HEK293 (cell line): ENCODE results near the gene LZTR1.
A peak's percentile ranks its signal among the peaks of the same experiment; 100 is the strongest.

Experiments
- CTCF ChIA-PET: fragments of 350-600 bp; formaldehyde crosslinking; extraction: SDS; loops from one replicate; lab custom pipeline; 2021; ENCODE audit warnings: antibody characterized with exemption; lab: Yijun Ruan, JAX
- POLR2A ChIA-PET: fragments of 300-600 bp; formaldehyde crosslinking; extraction: SDS; loops from one replicate; lab custom pipeline; 2020; ENCODE audit warnings: antibody characterized with exemption, inconsistent platforms; lab: Yijun Ruan, JAX
- H3K27ac ChIP-seq: fragments of 200-500 bp; sonication (Bioruptor generic); 2 replicates; pipeline ENCODE4 v1.5.1; 2014; ENCODE audit warnings: low read depth, low read length, control low read depth, inconsistent platforms; ENCODE audit errors: extremely low read depth
- H3K36me3 ChIP-seq, 2 experiments: fragments of 200-500 bp in 1 of 2; sonication (Bioruptor generic) in 1 of 2; 1 replicate in 1 of 2; 2 replicates in 1 of 2; pipeline ENCODE4 v1.5.1; 2014 to 2017; ENCODE audit warnings: inconsistent platforms in 2 of 2, low read length in 2 of 2; ENCODE audit not compliant: control insufficient read depth in 2 of 2, insufficient read depth in 1 of 2
- H3K4me1 ChIP-seq: fragments of 200-500 bp; sonication (Bioruptor generic); 2 replicates; pipeline ENCODE4 v1.5.1; 2014; ENCODE audit warnings: mild to moderate bottlenecking, low read length, inconsistent platforms; ENCODE audit not compliant: control insufficient read depth, insufficient read depth
- H3K4me3 ChIP-seq: 2 replicates; pipeline ENCODE4 v1.5.1; 2011; ENCODE audit warnings: low read depth, mild to moderate bottlenecking, control low read depth, low read length, moderate library complexity
- H3K9me3 ChIP-seq: fragments of 200-500 bp; sonication (Bioruptor generic); 2 replicates; pipeline ENCODE4 v1.5.1; 2014; ENCODE audit warnings: low read depth, low read length, inconsistent platforms; ENCODE audit not compliant: control insufficient read depth, insufficient read depth
- OSR2 ChIP-seq: fragments of 450-650 bp; formaldehyde crosslinking; IDR thresholded peaks from 2 replicates; pipeline ENCODE4 v1.5.1; 2016; ENCODE audit warnings: missing biosample characterization, missing genetic modification characterization
- ZBTB21 ChIP-seq: fragments of 450-650 bp; formaldehyde crosslinking; IDR thresholded peaks from 2 replicates; pipeline ENCODE4 v1.5.1; 2017; ENCODE audit warnings: missing biosample characterization, missing genetic modification characterization
- ZNF132 ChIP-seq: fragments of 450-650 bp; formaldehyde crosslinking; IDR thresholded peaks from 2 replicates; pipeline ENCODE4 v1.5.1; 2017; ENCODE audit warnings: missing biosample characterization, missing genetic modification characterization, borderline replicate concordance
- ZNF155 ChIP-seq: fragments of 450-650 bp; formaldehyde crosslinking; IDR thresholded peaks from 2 replicates; pipeline ENCODE4 v1.5.1; 2016; ENCODE audit warnings: missing biosample characterization, missing genetic modification characterization
- ZNF324 ChIP-seq: fragments of 450-650 bp; formaldehyde crosslinking; IDR thresholded peaks from 2 replicates; pipeline ENCODE4 v1.5.1; 2016; ENCODE audit warnings: missing biosample characterization, missing genetic modification characterization
- ZNF391 ChIP-seq: fragments of 450-650 bp; formaldehyde crosslinking; IDR thresholded peaks from 2 replicates; pipeline ENCODE4 v1.5.1; 2016; ENCODE audit warnings: low read depth, missing biosample characterization, missing genetic modification characterization, borderline replicate concordance
- ZNF473 ChIP-seq: fragments of 450-650 bp; formaldehyde crosslinking; IDR thresholded peaks from 2 replicates; pipeline ENCODE4 v1.5.1; 2017; ENCODE audit warnings: missing biosample characterization, missing genetic modification characterization
- ZNF510 ChIP-seq: fragments of 450-650 bp; formaldehyde crosslinking; IDR thresholded peaks from 2 replicates; pipeline ENCODE4 v1.5.1; 2018; ENCODE audit warnings: mild to moderate bottlenecking, missing genetic modification characterization, missing biosample characterization; ENCODE audit not compliant: insufficient replicate concordance
- ZNF561 ChIP-seq: fragments of 450-650 bp; IDR thresholded peaks from 2 replicates; pipeline ENCODE4 v1.5.1; 2018; ENCODE audit warnings: missing biosample characterization, missing genetic modification characterization, borderline replicate concordance
- ZNF596 ChIP-seq: fragments of 450-650 bp; IDR thresholded peaks from 2 replicates; pipeline ENCODE4 v1.5.0; 2018; ENCODE audit warnings: missing biosample characterization, mild to moderate bottlenecking, missing genetic modification characterization, moderate library complexity
- ZNF707 ChIP-seq: fragments of 450-650 bp; formaldehyde crosslinking; IDR thresholded peaks from 2 replicates; pipeline ENCODE4 v1.5.1; 2016; ENCODE audit warnings: missing biosample characterization, missing genetic modification characterization
- ZSCAN23 ChIP-seq: fragments of 450-650 bp; formaldehyde crosslinking; IDR thresholded peaks from 2 replicates; pipeline ENCODE4 v1.5.1; 2016; ENCODE audit warnings: missing biosample characterization, missing genetic modification characterization
- TF ChIP-seq, protein P1 (sequence below): fragments of 450-650 bp; formaldehyde crosslinking; IDR thresholded peaks from 2 replicates; pipeline ENCODE4 v1.5.1; 2016; ENCODE audit warnings: missing biosample characterization, missing genetic modification characterization
- TF ChIP-seq, protein P2 (sequence below): fragments of 450-650 bp; formaldehyde crosslinking; IDR thresholded peaks from 2 replicates; pipeline ENCODE4 v1.5.1; 2016; ENCODE audit warnings: missing biosample characterization, missing genetic modification characterization
- TF ChIP-seq, protein P3 (sequence below): fragments of 450-650 bp; formaldehyde crosslinking; IDR thresholded peaks from 2 replicates; pipeline ENCODE4 v1.5.1; 2016; ENCODE audit warnings: missing biosample characterization, missing genetic modification characterization
- TF ChIP-seq, protein P4 (sequence below): fragments of 450-650 bp; formaldehyde crosslinking; IDR thresholded peaks from 2 replicates; pipeline ENCODE4 v1.5.1; 2016; ENCODE audit warnings: missing biosample characterization, missing genetic modification characterization
- TF ChIP-seq, protein P5 (sequence below): fragments of 450-650 bp; formaldehyde crosslinking; IDR thresholded peaks from 2 replicates; pipeline ENCODE4 v1.5.1; 2016; ENCODE audit warnings: missing biosample characterization, missing genetic modification characterization, low read depth
- TF ChIP-seq, protein P6 (sequence below): fragments of 450-650 bp; formaldehyde crosslinking; IDR thresholded peaks from 2 replicates; pipeline ENCODE4 v1.5.1; 2017; ENCODE audit warnings: missing biosample characterization, missing genetic modification characterization

LZTR1 gene

DNA sequence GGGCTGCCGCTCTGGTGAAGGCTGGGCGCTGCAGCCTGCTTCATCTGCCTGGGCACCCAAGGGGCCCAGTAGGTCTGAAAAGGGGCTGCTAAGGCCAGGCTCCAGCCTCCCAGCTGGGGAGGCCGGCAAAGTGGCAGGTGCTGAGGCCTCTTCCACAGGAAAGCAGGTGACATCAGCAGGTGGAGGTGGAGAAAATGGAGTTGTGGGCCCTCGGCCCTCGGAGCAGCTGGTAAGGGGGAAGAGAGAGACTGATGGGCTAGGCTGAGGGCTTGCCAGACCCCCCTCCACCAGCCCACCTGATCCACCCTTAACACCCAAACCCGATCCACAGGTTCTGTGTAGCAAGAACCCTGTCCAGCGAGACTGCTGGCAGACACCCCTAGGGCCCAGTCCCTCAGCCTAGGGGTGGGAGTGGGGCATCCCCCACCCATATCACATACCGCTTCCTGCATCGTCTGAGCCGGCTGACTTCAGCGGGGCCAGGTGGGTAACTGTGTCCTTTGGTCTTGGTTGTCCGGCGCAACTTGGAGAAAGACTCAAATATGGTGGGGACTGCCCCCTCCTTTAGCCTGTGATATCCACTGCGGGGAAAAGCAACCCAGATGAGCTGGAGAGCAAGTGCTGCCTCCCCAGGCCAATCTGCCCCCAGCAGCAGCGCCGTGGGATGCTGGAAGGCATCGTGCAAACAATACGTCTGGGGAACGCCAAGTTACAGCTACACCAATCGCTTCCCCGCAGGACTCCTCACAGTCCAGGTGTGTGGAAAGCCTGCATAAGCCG is 18.3 kb downstream of the LZTR1 start:
- CTCF ChIA-PET = interaction anchor here (0.5 to 1.2 kb wide), 5 partner anchors 31 to 216 kb away, joined by 3 to 5 read pairs (median 3); no protein-coding TSS in a partner anchor
- Histone ChIP-seq H3K36me3 (peaks cover 0 to 53% of the 10 kb centered on the region in 2 experiments; a peak in 1 of 3 replicates), H3K27ac (peak overlapping the region; percentile 65; the same call in 1 of the 2 replicates), H3K4me3 (peak overlapping the region; percentile 83), H3K9me3 (no peaks in the 10 kb centered on the region), H3K4me1 (no peaks in the 10 kb centered on the region)
- POLR2A ChIA-PET = interaction anchor here (1.1 to 5.9 kb wide), 5 partner anchors 10 to 81 kb away, joined by 3 to 80 read pairs (median 5); partner anchors contain the start of genes LZTR1 and P2RX6
- TF ChIP-seq, protein P1, sequence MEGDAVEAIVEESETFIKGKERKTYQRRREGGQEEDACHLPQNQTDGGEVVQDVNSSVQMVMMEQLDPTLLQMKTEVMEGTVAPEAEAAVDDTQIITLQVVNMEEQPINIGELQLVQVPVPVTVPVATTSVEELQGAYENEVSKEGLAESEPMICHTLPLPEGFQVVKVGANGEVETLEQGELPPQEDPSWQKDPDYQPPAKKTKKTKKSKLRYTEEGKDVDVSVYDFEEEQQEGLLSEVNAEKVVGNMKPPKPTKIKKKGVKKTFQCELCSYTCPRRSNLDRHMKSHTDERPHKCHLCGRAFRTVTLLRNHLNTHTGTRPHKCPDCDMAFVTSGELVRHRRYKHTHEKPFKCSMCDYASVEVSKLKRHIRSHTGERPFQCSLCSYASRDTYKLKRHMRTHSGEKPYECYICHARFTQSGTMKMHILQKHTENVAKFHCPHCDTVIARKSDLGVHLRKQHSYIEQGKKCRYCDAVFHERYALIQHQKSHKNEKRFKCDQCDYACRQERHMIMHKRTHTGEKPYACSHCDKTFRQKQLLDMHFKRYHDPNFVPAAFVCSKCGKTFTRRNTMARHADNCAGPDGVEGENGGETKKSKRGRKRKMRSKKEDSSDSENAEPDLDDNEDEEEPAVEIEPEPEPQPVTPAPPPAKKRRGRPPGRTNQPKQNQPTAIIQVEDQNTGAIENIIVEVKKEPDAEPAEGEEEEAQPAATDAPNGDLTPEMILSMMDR (tag by site-specific recombination) = peak; percentile 20; the same call in 1 of the 2 replicates
- no peak for TF ChIP-seq ZNF596
- no peak for TF ChIP-seq ZNF707 (tag by site-specific recombination)

DNA sequence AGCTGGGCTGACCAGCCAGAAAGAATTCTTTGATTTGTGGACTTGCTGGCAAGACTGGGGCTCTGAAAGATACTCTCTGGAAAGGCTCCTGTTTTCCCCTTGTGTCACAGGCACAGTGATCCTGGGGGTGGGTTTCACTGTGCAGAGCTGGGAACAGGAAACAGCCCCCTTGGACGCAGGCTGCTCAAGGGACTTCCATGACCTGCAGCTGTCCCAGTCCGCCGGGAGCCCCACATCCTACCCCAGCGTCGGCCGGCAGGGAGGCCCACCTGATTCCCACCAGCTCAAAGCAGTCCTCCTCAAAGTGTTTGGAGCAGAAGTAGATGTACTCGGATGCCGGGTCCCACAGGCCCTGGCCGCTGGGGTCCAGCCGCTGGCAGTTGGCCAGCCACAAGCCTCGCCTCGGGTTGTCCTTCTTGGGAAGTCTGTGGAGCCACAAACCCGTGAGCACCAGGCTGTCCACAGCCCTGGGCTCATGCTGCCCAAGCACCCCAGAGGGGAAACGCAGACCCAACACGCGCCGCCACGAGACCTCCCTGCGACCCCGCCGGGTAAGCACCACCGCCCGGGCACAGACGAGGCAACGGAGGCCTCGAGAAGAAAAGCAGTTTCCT is 19.0 kb downstream of the LZTR1 start:
- ChIA-PET CTCF (interaction anchor here (0.5 to 1.2 kb wide), 4 partner anchors 31 to 197 kb away, joined by 3 to 5 read pairs (median 3); no protein-coding TSS in a partner anchor), POLR2A (interaction anchor here (1.1 to 5.9 kb wide), 3 partner anchors 14 to 81 kb away, joined by 3 to 80 read pairs (median 4); partner anchors contain the start of genes LZTR1 and P2RX6)
- no peaks in the 10 kb centered on the region for H3K9me3 ChIP-seq
- peak overlapping the region; percentile 83 for H3K4me3 ChIP-seq
- peak overlapping the region; percentile 65 for H3K27ac ChIP-seq
- no peaks in the 10 kb centered on the region for H3K4me1 ChIP-seq
- H3K36me3 ChIP-seq = peaks cover 0 to 47% of the 10 kb centered on the region in 2 experiments; a peak in 1 of 3 replicates
- TF ChIP-seq ZNF510 (tag by site-specific recombination) (no peak), ZBTB21 (tag by site-specific recombination) (no peak), OSR2 (tag by site-specific recombination) (no peak), ZNF324 (tag by site-specific recombination) (peak; percentile 7; the same call in 1 of the 2 replicates), ZNF391 (no peak), ZNF132 (tag by site-specific recombination) (no peak), ZNF561 (tag by site-specific recombination) (no peak), ZNF473 (tag by site-specific recombination) (no peak), ZSCAN23 (tag by site-specific recombination) (no peak), ZNF155 (no peak)
- TF ChIP-seq, protein P2, sequence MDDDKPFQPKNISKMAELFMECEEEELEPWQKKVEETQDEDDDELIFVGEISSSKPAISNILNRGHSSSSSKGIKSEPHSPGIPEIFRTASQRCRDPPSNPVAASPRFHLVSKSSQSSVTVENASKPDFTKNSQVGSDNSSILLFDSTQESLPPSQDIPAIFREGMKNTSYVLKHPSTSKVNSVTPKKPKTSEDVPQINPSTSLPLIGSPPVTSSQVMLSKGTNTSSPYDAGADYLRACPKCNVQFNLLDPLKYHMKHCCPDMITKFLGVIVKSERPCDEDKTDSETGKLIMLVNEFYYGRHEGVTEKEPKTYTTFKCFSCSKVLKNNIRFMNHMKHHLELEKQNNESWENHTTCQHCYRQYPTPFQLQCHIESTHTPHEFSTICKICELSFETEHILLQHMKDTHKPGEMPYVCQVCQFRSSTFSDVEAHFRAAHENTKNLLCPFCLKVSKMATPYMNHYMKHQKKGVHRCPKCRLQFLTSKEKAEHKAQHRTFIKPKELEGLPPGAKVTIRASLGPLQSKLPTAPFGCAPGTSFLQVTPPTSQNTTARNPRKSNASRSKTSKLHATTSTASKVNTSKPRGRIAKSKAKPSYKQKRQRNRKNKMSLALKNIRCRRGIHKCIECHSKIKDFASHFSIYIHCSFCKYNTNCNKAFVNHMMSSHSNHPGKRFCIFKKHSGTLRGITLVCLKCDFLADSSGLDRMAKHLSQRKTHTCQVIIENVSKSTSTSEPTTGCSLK (tag by site-specific recombination) = no peak
- TF ChIP-seq, protein P3, sequence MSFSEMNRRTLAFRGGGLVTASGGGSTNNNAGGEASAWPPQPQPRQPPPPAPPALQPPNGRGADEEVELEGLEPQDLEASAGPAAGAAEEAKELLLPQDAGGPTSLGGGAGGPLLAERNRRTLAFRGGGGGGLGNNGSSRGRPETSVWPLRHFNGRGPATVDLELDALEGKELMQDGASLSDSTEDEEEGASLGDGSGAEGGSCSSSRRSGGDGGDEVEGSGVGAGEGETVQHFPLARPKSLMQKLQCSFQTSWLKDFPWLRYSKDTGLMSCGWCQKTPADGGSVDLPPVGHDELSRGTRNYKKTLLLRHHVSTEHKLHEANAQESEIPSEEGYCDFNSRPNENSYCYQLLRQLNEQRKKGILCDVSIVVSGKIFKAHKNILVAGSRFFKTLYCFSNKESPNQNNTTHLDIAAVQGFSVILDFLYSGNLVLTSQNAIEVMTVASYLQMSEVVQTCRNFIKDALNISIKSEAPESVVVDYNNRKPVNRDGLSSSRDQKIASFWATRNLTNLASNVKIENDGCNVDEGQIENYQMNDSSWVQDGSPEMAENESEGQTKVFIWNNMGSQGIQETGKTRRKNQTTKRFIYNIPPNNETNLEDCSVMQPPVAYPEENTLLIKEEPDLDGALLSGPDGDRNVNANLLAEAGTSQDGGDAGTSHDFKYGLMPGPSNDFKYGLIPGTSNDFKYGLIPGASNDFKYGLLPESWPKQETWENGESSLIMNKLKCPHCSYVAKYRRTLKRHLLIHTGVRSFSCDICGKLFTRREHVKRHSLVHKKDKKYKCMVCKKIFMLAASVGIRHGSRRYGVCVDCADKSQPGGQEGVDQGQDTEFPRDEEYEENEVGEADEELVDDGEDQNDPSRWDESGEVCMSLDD (tag by site-specific recombination) = no peak
- TF ChIP-seq, protein P4, sequence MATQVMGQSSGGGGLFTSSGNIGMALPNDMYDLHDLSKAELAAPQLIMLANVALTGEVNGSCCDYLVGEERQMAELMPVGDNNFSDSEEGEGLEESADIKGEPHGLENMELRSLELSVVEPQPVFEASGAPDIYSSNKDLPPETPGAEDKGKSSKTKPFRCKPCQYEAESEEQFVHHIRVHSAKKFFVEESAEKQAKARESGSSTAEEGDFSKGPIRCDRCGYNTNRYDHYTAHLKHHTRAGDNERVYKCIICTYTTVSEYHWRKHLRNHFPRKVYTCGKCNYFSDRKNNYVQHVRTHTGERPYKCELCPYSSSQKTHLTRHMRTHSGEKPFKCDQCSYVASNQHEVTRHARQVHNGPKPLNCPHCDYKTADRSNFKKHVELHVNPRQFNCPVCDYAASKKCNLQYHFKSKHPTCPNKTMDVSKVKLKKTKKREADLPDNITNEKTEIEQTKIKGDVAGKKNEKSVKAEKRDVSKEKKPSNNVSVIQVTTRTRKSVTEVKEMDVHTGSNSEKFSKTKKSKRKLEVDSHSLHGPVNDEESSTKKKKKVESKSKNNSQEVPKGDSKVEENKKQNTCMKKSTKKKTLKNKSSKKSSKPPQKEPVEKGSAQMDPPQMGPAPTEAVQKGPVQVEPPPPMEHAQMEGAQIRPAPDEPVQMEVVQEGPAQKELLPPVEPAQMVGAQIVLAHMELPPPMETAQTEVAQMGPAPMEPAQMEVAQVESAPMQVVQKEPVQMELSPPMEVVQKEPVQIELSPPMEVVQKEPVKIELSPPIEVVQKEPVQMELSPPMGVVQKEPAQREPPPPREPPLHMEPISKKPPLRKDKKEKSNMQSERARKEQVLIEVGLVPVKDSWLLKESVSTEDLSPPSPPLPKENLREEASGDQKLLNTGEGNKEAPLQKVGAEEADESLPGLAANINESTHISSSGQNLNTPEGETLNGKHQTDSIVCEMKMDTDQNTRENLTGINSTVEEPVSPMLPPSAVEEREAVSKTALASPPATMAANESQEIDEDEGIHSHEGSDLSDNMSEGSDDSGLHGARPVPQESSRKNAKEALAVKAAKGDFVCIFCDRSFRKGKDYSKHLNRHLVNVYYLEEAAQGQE (tag by site-specific recombination) = 0 out of 2 replicates have a peak, but pooled peaks have one; percentile 7
- TF ChIP-seq, protein P5, sequence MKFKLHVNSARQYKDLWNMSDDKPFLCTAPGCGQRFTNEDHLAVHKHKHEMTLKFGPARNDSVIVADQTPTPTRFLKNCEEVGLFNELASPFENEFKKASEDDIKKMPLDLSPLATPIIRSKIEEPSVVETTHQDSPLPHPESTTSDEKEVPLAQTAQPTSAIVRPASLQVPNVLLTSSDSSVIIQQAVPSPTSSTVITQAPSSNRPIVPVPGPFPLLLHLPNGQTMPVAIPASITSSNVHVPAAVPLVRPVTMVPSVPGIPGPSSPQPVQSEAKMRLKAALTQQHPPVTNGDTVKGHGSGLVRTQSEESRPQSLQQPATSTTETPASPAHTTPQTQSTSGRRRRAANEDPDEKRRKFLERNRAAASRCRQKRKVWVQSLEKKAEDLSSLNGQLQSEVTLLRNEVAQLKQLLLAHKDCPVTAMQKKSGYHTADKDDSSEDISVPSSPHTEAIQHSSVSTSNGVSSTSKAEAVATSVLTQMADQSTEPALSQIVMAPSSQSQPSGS (tag by site-specific recombination) = no peak
- TF ChIP-seq, protein P6, sequence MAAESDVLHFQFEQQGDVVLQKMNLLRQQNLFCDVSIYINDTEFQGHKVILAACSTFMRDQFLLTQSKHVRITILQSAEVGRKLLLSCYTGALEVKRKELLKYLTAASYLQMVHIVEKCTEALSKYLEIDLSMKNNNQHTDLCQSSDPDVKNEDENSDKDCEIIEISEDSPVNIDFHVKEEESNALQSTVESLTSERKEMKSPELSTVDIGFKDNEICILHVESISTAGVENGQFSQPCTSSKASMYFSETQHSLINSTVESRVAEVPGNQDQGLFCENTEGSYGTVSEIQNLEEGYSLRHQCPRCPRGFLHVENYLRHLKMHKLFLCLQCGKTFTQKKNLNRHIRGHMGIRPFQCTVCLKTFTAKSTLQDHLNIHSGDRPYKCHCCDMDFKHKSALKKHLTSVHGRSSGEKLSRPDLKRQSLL (tag by site-specific recombination) = no peak
